HEK293 (cell line): Measurements from ENCODE around the gene SLC16A4.

Experiments used
- BCL11A ChIP-seq: fragments of 450-650 bp; formaldehyde crosslinking; IDR thresholded peaks from 2 replicates; pipeline ENCODE4 v1.5.1; 2016; ENCODE audit warnings: low read depth, missing biosample characterization, missing genetic modification characterization
- BCL11B ChIP-seq: fragments of 450-650 bp; formaldehyde crosslinking; IDR thresholded peaks from 2 replicates; pipeline ENCODE4 v1.5.1; 2016; ENCODE audit warnings: low read depth, missing biosample characterization, missing genetic modification characterization
- GLIS1 ChIP-seq: fragments of 450-650 bp; formaldehyde crosslinking; IDR thresholded peaks from 2 replicates; pipeline ENCODE4 v1.5.1; 2016; ENCODE audit warnings: missing biosample characterization, missing genetic modification characterization
- GLIS2 ChIP-seq: fragments of 450-650 bp; formaldehyde crosslinking; IDR thresholded peaks from 2 replicates; pipeline ENCODE4 v1.5.1; 2016; ENCODE audit warnings: missing biosample characterization, missing genetic modification characterization
- SCRT1 ChIP-seq: fragments of 450-650 bp; formaldehyde crosslinking; IDR thresholded peaks from 2 replicates; pipeline ENCODE4 v1.5.1; 2016; ENCODE audit warnings: missing biosample characterization, missing genetic modification characterization, borderline replicate concordance
- SCRT2 ChIP-seq: fragments of 450-650 bp; formaldehyde crosslinking; IDR thresholded peaks from 2 replicates; pipeline ENCODE4 v1.5.1; 2016; ENCODE audit warnings: missing biosample characterization, missing genetic modification characterization
- SP7 ChIP-seq: fragments of 450-650 bp; formaldehyde crosslinking; IDR thresholded peaks from 2 replicates; pipeline ENCODE4 v1.5.1; 2016; ENCODE audit warnings: missing biosample characterization, missing genetic modification characterization
- TCF7L2 ChIP-seq: IDR thresholded peaks from 2 replicates; pipeline ENCODE4 v1.6.1; 2011; ENCODE audit warnings: low read depth, mild to moderate bottlenecking, inconsistent platforms, low read length, moderate library complexity, borderline replicate concordance
- ZBTB21 ChIP-seq: fragments of 450-650 bp; formaldehyde crosslinking; IDR thresholded peaks from 2 replicates; pipeline ENCODE4 v1.5.1; 2017; ENCODE audit warnings: missing biosample characterization, missing genetic modification characterization
- ZFP41 ChIP-seq: fragments of 450-650 bp; formaldehyde crosslinking; IDR thresholded peaks from 2 replicates; pipeline ENCODE4 v1.5.1; 2016; ENCODE audit warnings: missing biosample characterization, missing genetic modification characterization, borderline replicate concordance
- ZFP69B ChIP-seq: fragments of 450-650 bp; formaldehyde crosslinking; IDR thresholded peaks from 2 replicates; pipeline ENCODE4 v1.5.1; 2016; ENCODE audit warnings: missing biosample characterization, missing genetic modification characterization
- ZNF112 ChIP-seq: fragments of 450-650 bp; formaldehyde crosslinking; IDR thresholded peaks from 2 replicates; pipeline ENCODE4 v1.5.0; 2017; ENCODE audit warnings: missing biosample characterization, missing genetic modification characterization
- ZNF121 ChIP-seq: fragments of 450-650 bp; formaldehyde crosslinking; IDR thresholded peaks from 2 replicates; pipeline ENCODE4 v1.5.1; 2016; ENCODE audit warnings: missing biosample characterization, missing genetic modification characterization
- ZNF16 ChIP-seq: fragments of 450-650 bp; formaldehyde crosslinking; IDR thresholded peaks from 2 replicates; pipeline ENCODE4 v1.5.1; 2016; ENCODE audit warnings: low read depth, missing biosample characterization, missing genetic modification characterization
- ZNF202 ChIP-seq: fragments of 450-650 bp; formaldehyde crosslinking; IDR thresholded peaks from 2 replicates; pipeline ENCODE4 v1.5.1; 2016; ENCODE audit warnings: missing biosample characterization, missing genetic modification characterization, borderline replicate concordance
- ZNF223 ChIP-seq: fragments of 450-650 bp; formaldehyde crosslinking; IDR thresholded peaks from 2 replicates; pipeline ENCODE4 v1.5.1; 2016; ENCODE audit warnings: missing biosample characterization, missing genetic modification characterization
- ZNF311 ChIP-seq: fragments of 450-650 bp; formaldehyde crosslinking; IDR thresholded peaks from 2 replicates; pipeline ENCODE4 v1.5.1; 2017; ENCODE audit warnings: missing biosample characterization, missing genetic modification characterization, borderline replicate concordance
- ZNF350 ChIP-seq: fragments of 450-650 bp; formaldehyde crosslinking; IDR thresholded peaks from 2 replicates; pipeline ENCODE4 v1.5.0; 2017; ENCODE audit warnings: missing biosample characterization, mild to moderate bottlenecking, missing genetic modification characterization
- ZNF404 ChIP-seq: fragments of 450-650 bp; formaldehyde crosslinking; IDR thresholded peaks from 2 replicates; pipeline ENCODE4 v1.5.1; 2017; ENCODE audit warnings: missing biosample characterization, missing genetic modification characterization
- ZNF501 ChIP-seq: fragments of 450-650 bp; formaldehyde crosslinking; IDR thresholded peaks from 2 replicates; pipeline ENCODE4 v1.5.1; 2016; ENCODE audit warnings: missing biosample characterization, missing genetic modification characterization
- ZNF548 ChIP-seq: fragments of 450-650 bp; formaldehyde crosslinking; IDR thresholded peaks from 2 replicates; pipeline ENCODE4 v1.5.1; 2016; ENCODE audit warnings: missing biosample characterization, missing genetic modification characterization
- ZNF549 ChIP-seq: fragments of 450-650 bp; IDR thresholded peaks from 2 replicates; pipeline ENCODE4 v1.5.1; 2018; ENCODE audit warnings: missing biosample characterization, missing genetic modification characterization, mild to moderate bottlenecking, inconsistent platforms, moderate library complexity
- ZNF626 ChIP-seq: fragments of 450-650 bp; sonication (Bioruptor Pico); formaldehyde crosslinking; IDR thresholded peaks from 2 replicates; pipeline ENCODE4 v1.5.1; 2018; ENCODE audit warnings: missing biosample characterization, missing genetic modification characterization, inconsistent platforms
- ZNF664 ChIP-seq: fragments of 450-650 bp; formaldehyde crosslinking; IDR thresholded peaks from 2 replicates; pipeline ENCODE4 v1.5.1; 2016; ENCODE audit warnings: missing biosample characterization, missing genetic modification characterization
- ZNF670 ChIP-seq: fragments of 450-650 bp; formaldehyde crosslinking; IDR thresholded peaks from 2 replicates; pipeline ENCODE4 v1.5.1; 2016; ENCODE audit warnings: missing biosample characterization, missing genetic modification characterization, low read depth
- ZNF776 ChIP-seq: fragments of 450-650 bp; formaldehyde crosslinking; IDR thresholded peaks from 2 replicates; pipeline ENCODE4 v1.5.0; 2017; ENCODE audit warnings: missing biosample characterization, missing genetic modification characterization, borderline replicate concordance
- ZNF777 ChIP-seq: fragments of 450-650 bp; formaldehyde crosslinking; IDR thresholded peaks from 2 replicates; pipeline ENCODE4 v1.5.1; 2017; ENCODE audit warnings: missing biosample characterization, missing genetic modification characterization, borderline replicate concordance
- ZNF830 ChIP-seq: fragments of 450-650 bp; IDR thresholded peaks from 2 replicates; pipeline ENCODE4 v1.5.0; 2018; ENCODE audit warnings: missing biosample characterization, missing genetic modification characterization, low read depth, mild to moderate bottlenecking, moderate library complexity
- ZSCAN23 ChIP-seq: fragments of 450-650 bp; formaldehyde crosslinking; IDR thresholded peaks from 2 replicates; pipeline ENCODE4 v1.5.1; 2016; ENCODE audit warnings: missing biosample characterization, missing genetic modification characterization
- TF ChIP-seq, protein P1 (sequence below): fragments of 450-650 bp; formaldehyde crosslinking; IDR thresholded peaks from 2 replicates; pipeline ENCODE4 v1.5.0; 2017; ENCODE audit warnings: missing biosample characterization, missing genetic modification characterization, borderline replicate concordance
- TF ChIP-seq, protein P2 (sequence below): fragments of 450-650 bp; formaldehyde crosslinking; IDR thresholded peaks from 2 replicates; pipeline ENCODE4 v1.5.1; 2016; ENCODE audit warnings: missing biosample characterization, missing genetic modification characterization
- TF ChIP-seq, protein P3 (sequence below): fragments of 450-650 bp; IDR thresholded peaks from 2 replicates; pipeline ENCODE4 v1.5.1; 2018; ENCODE audit warnings: missing biosample characterization, missing genetic modification characterization
- TF ChIP-seq, protein P4 (sequence below): fragments of 450-650 bp; formaldehyde crosslinking; conservative IDR thresholded peaks from 2 replicates; pipeline ENCODE4 v1.5.1; 2016; ENCODE audit warnings: low read depth, missing biosample characterization, missing genetic modification characterization

The SLC16A4 gene

DNA sequence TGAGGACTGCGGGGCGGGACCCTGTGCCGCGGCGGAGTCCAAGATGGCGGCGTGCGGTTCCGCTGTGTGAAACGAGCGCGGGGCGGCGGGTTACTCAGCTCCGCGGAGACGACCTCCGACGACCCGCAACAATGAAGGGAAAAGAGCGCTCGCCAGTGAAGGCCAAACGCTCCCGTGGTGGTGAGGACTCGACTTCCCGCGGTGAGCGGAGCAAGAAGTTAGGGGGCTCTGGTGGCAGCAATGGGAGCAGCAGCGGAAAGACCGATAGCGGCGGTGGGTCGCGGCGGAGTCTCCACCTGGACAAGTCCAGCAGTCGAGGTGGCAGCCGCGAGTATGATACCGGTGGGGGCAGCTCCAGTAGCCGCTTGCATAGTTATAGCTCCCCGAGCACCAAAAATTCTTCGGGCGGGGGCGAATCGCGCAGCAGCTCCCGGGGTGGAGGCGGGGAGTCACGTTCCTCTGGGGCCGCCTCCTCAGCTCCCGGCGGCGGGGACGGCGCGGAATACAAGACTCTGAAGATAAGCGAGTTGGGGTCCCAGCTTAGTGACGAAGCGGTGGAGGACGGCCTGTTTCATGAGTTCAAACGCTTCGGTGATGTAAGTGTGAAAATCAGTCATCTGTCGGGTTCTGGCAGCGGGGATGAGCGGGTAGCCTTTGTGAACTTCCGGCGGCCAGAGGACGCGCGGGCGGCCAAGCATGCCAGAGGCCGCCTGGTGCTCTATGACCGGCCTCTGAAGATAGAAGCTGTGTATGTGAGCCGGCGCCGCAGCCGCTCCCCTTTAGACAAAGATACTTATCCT is 51.2 kb downstream of the SLC16A4 start (continued):
- no peak for TF ChIP-seq ZNF202
- TF ChIP-seq SCRT2 (tag by site-specific recombination): no peak
- no peak for TF ChIP-seq TCF7L2
- TF ChIP-seq ZFP69B (tag by site-specific recombination): no peak; the same call in 1 of the 2 replicates
- no peak for TF ChIP-seq ZNF112 (tag by site-specific recombination)
- no peak for TF ChIP-seq GLIS1 (tag by site-specific recombination)
- no peak for TF ChIP-seq GLIS2
- TF ChIP-seq ZNF404: no peak
- no peak for TF ChIP-seq ZNF350 (tag by site-specific recombination)
- TF ChIP-seq, protein P1, sequence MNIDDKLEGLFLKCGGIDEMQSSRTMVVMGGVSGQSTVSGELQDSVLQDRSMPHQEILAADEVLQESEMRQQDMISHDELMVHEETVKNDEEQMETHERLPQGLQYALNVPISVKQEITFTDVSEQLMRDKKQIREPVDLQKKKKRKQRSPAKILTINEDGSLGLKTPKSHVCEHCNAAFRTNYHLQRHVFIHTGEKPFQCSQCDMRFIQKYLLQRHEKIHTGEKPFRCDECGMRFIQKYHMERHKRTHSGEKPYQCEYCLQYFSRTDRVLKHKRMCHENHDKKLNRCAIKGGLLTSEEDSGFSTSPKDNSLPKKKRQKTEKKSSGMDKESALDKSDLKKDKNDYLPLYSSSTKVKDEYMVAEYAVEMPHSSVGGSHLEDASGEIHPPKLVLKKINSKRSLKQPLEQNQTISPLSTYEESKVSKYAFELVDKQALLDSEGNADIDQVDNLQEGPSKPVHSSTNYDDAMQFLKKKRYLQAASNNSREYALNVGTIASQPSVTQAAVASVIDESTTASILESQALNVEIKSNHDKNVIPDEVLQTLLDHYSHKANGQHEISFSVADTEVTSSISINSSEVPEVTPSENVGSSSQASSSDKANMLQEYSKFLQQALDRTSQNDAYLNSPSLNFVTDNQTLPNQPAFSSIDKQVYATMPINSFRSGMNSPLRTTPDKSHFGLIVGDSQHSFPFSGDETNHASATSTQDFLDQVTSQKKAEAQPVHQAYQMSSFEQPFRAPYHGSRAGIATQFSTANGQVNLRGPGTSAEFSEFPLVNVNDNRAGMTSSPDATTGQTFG: no peak
- TF ChIP-seq ZNF16 (tag by site-specific recombination): no peak
- TF ChIP-seq ZNF548 (tag by site-specific recombination): no peak
- TF ChIP-seq BCL11A (tag by site-specific recombination): no peak
- peak; percentile 91 for TF ChIP-seq ZNF501 (tag by site-specific recombination)
- 0 out of 2 replicates have a peak, but pooled peaks have one; percentile 9 for TF ChIP-seq ZBTB21 (tag by site-specific recombination)
- no peak for TF ChIP-seq ZFP41 (tag by site-specific recombination)
- no peak for TF ChIP-seq ZNF121 (tag by site-specific recombination)
- no peak for TF ChIP-seq ZNF311 (tag by site-specific recombination)
- no peak for TF ChIP-seq ZNF223 (tag by site-specific recombination)
- TF ChIP-seq ZNF626: no peak
- no peak for TF ChIP-seq ZNF670 (tag by site-specific recombination)
- TF ChIP-seq ZNF777 (tag by site-specific recombination): no peak
- no peak for TF ChIP-seq ZNF549 (tag by site-specific recombination)
- TF ChIP-seq ZNF830 (tag by site-specific recombination): no peak
- TF ChIP-seq, protein P2, sequence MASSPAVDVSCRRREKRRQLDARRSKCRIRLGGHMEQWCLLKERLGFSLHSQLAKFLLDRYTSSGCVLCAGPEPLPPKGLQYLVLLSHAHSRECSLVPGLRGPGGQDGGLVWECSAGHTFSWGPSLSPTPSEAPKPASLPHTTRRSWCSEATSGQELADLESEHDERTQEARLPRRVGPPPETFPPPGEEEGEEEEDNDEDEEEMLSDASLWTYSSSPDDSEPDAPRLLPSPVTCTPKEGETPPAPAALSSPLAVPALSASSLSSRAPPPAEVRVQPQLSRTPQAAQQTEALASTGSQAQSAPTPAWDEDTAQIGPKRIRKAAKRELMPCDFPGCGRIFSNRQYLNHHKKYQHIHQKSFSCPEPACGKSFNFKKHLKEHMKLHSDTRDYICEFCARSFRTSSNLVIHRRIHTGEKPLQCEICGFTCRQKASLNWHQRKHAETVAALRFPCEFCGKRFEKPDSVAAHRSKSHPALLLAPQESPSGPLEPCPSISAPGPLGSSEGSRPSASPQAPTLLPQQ (tag by site-specific recombination): no peak
- peak; percentile 53 for TF ChIP-seq SP7 (tag by site-specific recombination)
- no peak for TF ChIP-seq ZNF776 (tag by site-specific recombination)
- no peak for TF ChIP-seq ZNF664 (tag by site-specific recombination)
- TF ChIP-seq, protein P3, sequence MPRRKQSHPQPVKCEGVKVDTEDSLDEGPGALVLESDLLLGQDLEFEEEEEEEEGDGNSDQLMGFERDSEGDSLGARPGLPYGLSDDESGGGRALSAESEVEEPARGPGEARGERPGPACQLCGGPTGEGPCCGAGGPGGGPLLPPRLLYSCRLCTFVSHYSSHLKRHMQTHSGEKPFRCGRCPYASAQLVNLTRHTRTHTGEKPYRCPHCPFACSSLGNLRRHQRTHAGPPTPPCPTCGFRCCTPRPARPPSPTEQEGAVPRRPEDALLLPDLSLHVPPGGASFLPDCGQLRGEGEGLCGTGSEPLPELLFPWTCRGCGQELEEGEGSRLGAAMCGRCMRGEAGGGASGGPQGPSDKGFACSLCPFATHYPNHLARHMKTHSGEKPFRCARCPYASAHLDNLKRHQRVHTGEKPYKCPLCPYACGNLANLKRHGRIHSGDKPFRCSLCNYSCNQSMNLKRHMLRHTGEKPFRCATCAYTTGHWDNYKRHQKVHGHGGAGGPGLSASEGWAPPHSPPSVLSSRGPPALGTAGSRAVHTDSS (tag by site-specific recombination): no peak
- TF ChIP-seq, protein P4, sequence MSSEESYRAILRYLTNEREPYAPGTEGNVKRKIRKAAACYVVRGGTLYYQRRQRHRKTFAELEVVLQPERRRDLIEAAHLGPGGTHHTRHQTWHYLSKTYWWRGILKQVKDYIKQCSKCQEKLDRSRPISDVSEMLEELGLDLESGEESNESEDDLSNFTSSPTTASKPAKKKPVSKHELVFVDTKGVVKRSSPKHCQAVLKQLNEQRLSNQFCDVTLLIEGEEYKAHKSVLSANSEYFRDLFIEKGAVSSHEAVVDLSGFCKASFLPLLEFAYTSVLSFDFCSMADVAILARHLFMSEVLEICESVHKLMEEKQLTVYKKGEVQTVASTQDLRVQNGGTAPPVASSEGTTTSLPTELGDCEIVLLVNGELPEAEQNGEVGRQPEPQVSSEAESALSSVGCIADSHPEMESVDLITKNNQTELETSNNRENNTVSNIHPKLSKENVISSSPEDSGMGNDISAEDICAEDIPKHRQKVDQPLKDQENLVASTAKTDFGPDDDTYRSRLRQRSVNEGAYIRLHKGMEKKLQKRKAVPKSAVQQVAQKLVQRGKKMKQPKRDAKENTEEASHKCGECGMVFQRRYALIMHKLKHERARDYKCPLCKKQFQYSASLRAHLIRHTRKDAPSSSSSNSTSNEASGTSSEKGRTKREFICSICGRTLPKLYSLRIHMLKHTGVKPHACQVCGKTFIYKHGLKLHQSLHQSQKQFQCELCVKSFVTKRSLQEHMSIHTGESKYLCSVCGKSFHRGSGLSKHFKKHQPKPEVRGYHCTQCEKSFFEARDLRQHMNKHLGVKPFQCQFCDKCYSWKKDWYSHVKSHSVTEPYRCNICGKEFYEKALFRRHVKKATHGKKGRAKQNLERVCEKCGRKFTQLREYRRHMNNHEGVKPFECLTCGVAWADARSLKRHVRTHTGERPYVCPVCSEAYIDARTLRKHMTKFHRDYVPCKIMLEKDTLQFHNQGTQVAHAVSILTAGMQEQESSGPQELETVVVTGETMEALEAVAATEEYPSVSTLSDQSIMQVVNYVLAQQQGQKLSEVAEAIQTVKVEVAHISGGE (tag by site-specific recombination): peak; percentile 34; the same call in 1 of the 2 replicates
- no peak for TF ChIP-seq BCL11B (tag by site-specific recombination)
- TF ChIP-seq ZSCAN23: no peak
- no peak for TF ChIP-seq SCRT1 (tag by site-specific recombination)
